Measurements from ENCODE around the gene CREB5. TPM values are rescaled to one million over a fixed set of nuclear protein-coding genes. Genes with fewer than 3 reads are reported as not detected.

Gene CREB5
- total RNA-seq, 5 donors from 2014 or later (not counting 1 experiment from before 2014, with no cell fraction given) = 0.03 to 0.58 (median 0.23) TPM

- Histone ChIP-seq H3K9me3 (no peaks in the 10 kb centered on the region), H3K27me3 (replicated peaks in 1 of 2; ENCODE audit: control insufficient read depth in 2 of 2, extremely low read depth in 1 of 2, insufficient read depth in 2 of 2, low read length in 1 of 2) (no peaks in the 10 kb centered on the region), H3K36me3 (ENCODE audit: control insufficient read depth in 2 of 2, extremely low read depth in 1 of 2, insufficient read depth in 1 of 2, low read length in 1 of 2) (no peaks in the 10 kb centered on the region), H3K4me1 (ENCODE audit: control insufficient read depth in 1 of 2, extremely low read depth in 1 of 2, insufficient read depth in 2 of 2, low read length in 2 of 2) (no peaks in the 10 kb centered on the region), H3K27ac (ENCODE audit: low read length) (no peak overlapping the region), H3K4me3 (ENCODE audit: control insufficient read depth in 1 of 2, extremely low read depth in 1 of 2, low read length in 1 of 2) (no peak overlapping the region)
- no peaks in the 10 kb centered on the region for H3K36me3 Mint-ChIP-seq
- no peaks in the 10 kb centered on the region for H3K9me3 Mint-ChIP-seq
- ATAC-seq (replicated peaks in 1 of 4) = no peak
- peaks cover 0 to 11% of the 10 kb centered on the region in 2 donors for H3K27me3 Mint-ChIP-seq
- ChIA-PET CTCF (no interaction called here), POLR2A (no interaction called here)
- no peaks in the 10 kb centered on the region for H3K4me1 Mint-ChIP-seq
- no peak overlapping the region for H3K27ac Mint-ChIP-seq
- no peak overlapping the region for H3K4me3 Mint-ChIP-seq
- WGBS (ENCODE audit: insufficient coverage) = 80% methylated on average over 1 of the region's 2 CpGs
- no peak for DNase-seq
These were observed 255.8 kb downstream of the CREB5 start for GRCh38 chr7:28668085-28668484.

GRCh38 chr7:28669330-28669729 lies 257.0 kb downstream of the CREB5 start:
- Mint-ChIP-seq H3K27ac (no peak overlapping the region), H3K4me3 (no peak overlapping the region), H3K4me1 (no peaks in the 10 kb centered on the region), H3K27me3 (peaks cover 0 to 7% of the 10 kb centered on the region in 2 donors), H3K36me3 (no peaks in the 10 kb centered on the region), H3K9me3 (no peaks in the 10 kb centered on the region)
- 71% methylated on average over 2 of the region's 4 CpGs for WGBS (ENCODE audit: insufficient coverage)
- no peak overlapping the region for H3K27ac ChIP-seq (ENCODE audit: low read length)
- no peaks in the 10 kb centered on the region for H3K36me3 ChIP-seq (ENCODE audit: control insufficient read depth in 2 of 2, extremely low read depth in 1 of 2, insufficient read depth in 1 of 2, low read length in 1 of 2)
- ChIA-PET POLR2A (no interaction called here), CTCF (no interaction called here)
- no peak for DNase-seq
- no peaks in the 10 kb centered on the region for H3K27me3 ChIP-seq (replicated peaks in 1 of 2; ENCODE audit: control insufficient read depth in 2 of 2, extremely low read depth in 1 of 2, insufficient read depth in 2 of 2, low read length in 1 of 2)
- no peaks in the 10 kb centered on the region for H3K9me3 ChIP-seq
- no peak for ATAC-seq (replicated peaks in 1 of 4)
- no peaks in the 10 kb centered on the region for H3K4me1 ChIP-seq (ENCODE audit: control insufficient read depth in 1 of 2, extremely low read depth in 1 of 2, insufficient read depth in 2 of 2, low read length in 2 of 2)
- H3K4me3 ChIP-seq (ENCODE audit: control insufficient read depth in 1 of 2, extremely low read depth in 1 of 2, low read length in 1 of 2) = no peak overlapping the region

- CTCF ChIA-PET = no interaction called here
- DNase-seq = no peak
- Histone ChIP-seq H3K9me3 (no peaks in the 10 kb centered on the region), H3K27me3 (replicated peaks in 1 of 2; ENCODE audit: control insufficient read depth in 2 of 2, extremely low read depth in 1 of 2, insufficient read depth in 2 of 2, low read length in 1 of 2) (no peaks in the 10 kb centered on the region), H3K4me3 (ENCODE audit: control insufficient read depth in 1 of 2, extremely low read depth in 1 of 2, low read length in 1 of 2) (no peak overlapping the region), H3K27ac (ENCODE audit: low read length) (no peak overlapping the region), H3K4me1 (ENCODE audit: control insufficient read depth in 1 of 2, extremely low read depth in 1 of 2, insufficient read depth in 2 of 2, low read length in 2 of 2) (no peaks in the 10 kb centered on the region), H3K36me3 (ENCODE audit: control insufficient read depth in 2 of 2, extremely low read depth in 1 of 2, insufficient read depth in 1 of 2, low read length in 1 of 2) (no peaks in the 10 kb centered on the region)
- no peak overlapping the region for H3K4me3 Mint-ChIP-seq
- POLR2A ChIA-PET = no interaction called here
- no peaks in the 10 kb centered on the region for H3K4me1 Mint-ChIP-seq
- WGBS (ENCODE audit: insufficient coverage) = 71% methylated on average over 3 of the region's 4 CpGs
- no peak overlapping the region for H3K27ac Mint-ChIP-seq
- no peaks in the 10 kb centered on the region for H3K9me3 Mint-ChIP-seq
- H3K36me3 Mint-ChIP-seq = no peaks in the 10 kb centered on the region
- no peak for ATAC-seq (replicated peaks in 1 of 4)
- H3K27me3 Mint-ChIP-seq = no peaks in the 10 kb centered on the region
These were observed 259.2 kb downstream of the CREB5 start for GRCh38 chr7:28671526-28671925.

GRCh38 chr7:28672397-28672797 lies 260.1 kb downstream of the CREB5 start:
- Histone ChIP-seq H3K4me3 (ENCODE audit: control insufficient read depth in 1 of 2, extremely low read depth in 1 of 2, low read length in 1 of 2) (no peak overlapping the region), H3K9me3 (no peaks in the 10 kb centered on the region), H3K36me3 (ENCODE audit: control insufficient read depth in 2 of 2, extremely low read depth in 1 of 2, insufficient read depth in 1 of 2, low read length in 1 of 2) (no peaks in the 10 kb centered on the region), H3K4me1 (ENCODE audit: control insufficient read depth in 1 of 2, extremely low read depth in 1 of 2, insufficient read depth in 2 of 2, low read length in 2 of 2) (no peaks in the 10 kb centered on the region), H3K27me3 (replicated peaks in 1 of 2; ENCODE audit: control insufficient read depth in 2 of 2, extremely low read depth in 1 of 2, insufficient read depth in 2 of 2, low read length in 1 of 2) (no peaks in the 10 kb centered on the region), H3K27ac (ENCODE audit: low read length) (no peak overlapping the region)
- Mint-ChIP-seq H3K27ac (no peak overlapping the region), H3K36me3 (no peaks in the 10 kb centered on the region), H3K4me3 (no peak overlapping the region), H3K4me1 (no peaks in the 10 kb centered on the region), H3K27me3 (no peaks in the 10 kb centered on the region), H3K9me3 (no peaks in the 10 kb centered on the region)
- CTCF ChIA-PET = interaction anchor here in 1 of 2 donors (0.6 kb wide), 1 partner anchor 368 kb away, joined by 3 read pairs; no protein-coding TSS in a partner anchor
- no peak for DNase-seq
- 49% methylated on average over 2 of the region's 3 CpGs for WGBS (ENCODE audit: insufficient coverage)
- no peak for ATAC-seq (replicated peaks in 1 of 4)
- POLR2A ChIA-PET = no interaction called here

GRCh38 chr7:28674359-28674782 lies 262.1 kb downstream of the CREB5 start:
- peaks cover 0 to 2% of the 10 kb centered on the region in 2 experiments for H3K27me3 ChIP-seq (replicated peaks in 1 of 2; ENCODE audit: control insufficient read depth in 2 of 2, extremely low read depth in 1 of 2, insufficient read depth in 2 of 2, low read length in 1 of 2)
- POLR2A ChIA-PET = no interaction called here
- H3K4me3 ChIP-seq (ENCODE audit: control insufficient read depth in 1 of 2, extremely low read depth in 1 of 2, low read length in 1 of 2) = no peak overlapping the region
- H3K4me1 ChIP-seq (ENCODE audit: control insufficient read depth in 1 of 2, extremely low read depth in 1 of 2, insufficient read depth in 2 of 2, low read length in 2 of 2) = no peaks in the 10 kb centered on the region
- ATAC-seq (replicated peaks in 1 of 4) (no peak), DNase-seq (no peak)
- Mint-ChIP-seq H3K27me3 (no peaks in the 10 kb centered on the region), H3K27ac (no peak overlapping the region), H3K36me3 (no peaks in the 10 kb centered on the region), H3K4me3 (no peak overlapping the region), H3K9me3 (no peaks in the 10 kb centered on the region), H3K4me1 (no peaks in the 10 kb centered on the region)
- WGBS (ENCODE audit: insufficient coverage) = 68% methylated on average over 5 of the region's 5 CpGs
- no peak overlapping the region for H3K27ac ChIP-seq (ENCODE audit: low read length)
- CTCF ChIA-PET = no interaction called here
- no peaks in the 10 kb centered on the region for H3K36me3 ChIP-seq (ENCODE audit: control insufficient read depth in 2 of 2, extremely low read depth in 1 of 2, insufficient read depth in 1 of 2, low read length in 1 of 2)
- no peaks in the 10 kb centered on the region for H3K9me3 ChIP-seq

- Histone ChIP-seq H3K4me3 (ENCODE audit: control insufficient read depth in 1 of 2, extremely low read depth in 1 of 2, low read length in 1 of 2) (no peak overlapping the region), H3K36me3 (ENCODE audit: control insufficient read depth in 2 of 2, extremely low read depth in 1 of 2, insufficient read depth in 1 of 2, low read length in 1 of 2) (no peaks in the 10 kb centered on the region), H3K9me3 (no peaks in the 10 kb centered on the region), H3K27me3 (replicated peaks in 1 of 2; ENCODE audit: control insufficient read depth in 2 of 2, extremely low read depth in 1 of 2, insufficient read depth in 2 of 2, low read length in 1 of 2) (peaks cover 0 to 2% of the 10 kb centered on the region in 2 experiments), H3K4me1 (ENCODE audit: control insufficient read depth in 1 of 2, extremely low read depth in 1 of 2, insufficient read depth in 2 of 2, low read length in 2 of 2) (no peaks in the 10 kb centered on the region), H3K27ac (ENCODE audit: low read length) (no peak overlapping the region)
- no peak for DNase-seq
- ChIA-PET CTCF (no interaction called here), POLR2A (no interaction called here)
- no peak for ATAC-seq (replicated peaks in 1 of 4)
- Mint-ChIP-seq H3K9me3 (no peaks in the 10 kb centered on the region), H3K4me1 (no peaks in the 10 kb centered on the region), H3K27me3 (no peaks in the 10 kb centered on the region), H3K4me3 (no peak overlapping the region), H3K27ac (no peak overlapping the region), H3K36me3 (no peaks in the 10 kb centered on the region)
- whole genome bisulfite sequencing (ENCODE audit: insufficient coverage) = 83% methylated on average over 1 of the region's 3 CpGs
These were observed 263.1 kb downstream of the CREB5 start for GRCh38 chr7:28675429-28675828.

- H3K36me3 Mint-ChIP-seq = no peaks in the 10 kb centered on the region
- Histone ChIP-seq H3K9me3 (no peaks in the 10 kb centered on the region), H3K4me3 (ENCODE audit: control insufficient read depth in 1 of 2, extremely low read depth in 1 of 2, low read length in 1 of 2) (no peak overlapping the region), H3K4me1 (ENCODE audit: control insufficient read depth in 1 of 2, extremely low read depth in 1 of 2, insufficient read depth in 2 of 2, low read length in 2 of 2) (no peaks in the 10 kb centered on the region), H3K27me3 (replicated peaks in 1 of 2; ENCODE audit: control insufficient read depth in 2 of 2, extremely low read depth in 1 of 2, insufficient read depth in 2 of 2, low read length in 1 of 2) (peaks cover 0 to 5% of the 10 kb centered on the region in 2 experiments), H3K36me3 (ENCODE audit: control insufficient read depth in 2 of 2, extremely low read depth in 1 of 2, insufficient read depth in 1 of 2, low read length in 1 of 2) (no peaks in the 10 kb centered on the region), H3K27ac (ENCODE audit: low read length) (no peak overlapping the region)
- H3K27ac Mint-ChIP-seq = no peak overlapping the region
- no peak overlapping the region for H3K4me3 Mint-ChIP-seq
- no peak for DNase-seq
- POLR2A ChIA-PET = no interaction called here
- ATAC-seq (replicated peaks in 1 of 4) = no peak
- H3K4me1 Mint-ChIP-seq = no peaks in the 10 kb centered on the region
- peaks cover under 1 to 4% of the 10 kb centered on the region in 2 donors for H3K27me3 Mint-ChIP-seq
- CTCF ChIA-PET = no interaction called here
- WGBS (ENCODE audit: insufficient coverage) = 83% methylated on average over 2 of the region's 3 CpGs
- H3K9me3 Mint-ChIP-seq = no peaks in the 10 kb centered on the region
These were observed 265.4 kb downstream of the CREB5 start for GRCh38 chr7:28677668-28678067.

Data from T-cell (primary cell).